DOHH2 (cell line): ENCODE measurements around the gene BNIP2.

Experiments
- H3F3A ChIP-seq: fragments of 200-600 bp; sonication (generic), shearing (Covaris generic); 2 replicates; pipeline ENCODE4 v1.6.0; 2016; ENCODE audit warnings: antibody characterized with exemption, mild to moderate bottlenecking; ENCODE audit not compliant: control insufficient read depth, insufficient read depth
- H3K27ac ChIP-seq: fragments of 200-600 bp; sonication (generic); 2 replicates; pipeline ENCODE4 v1.5.1; 2014; ENCODE audit warnings: low read depth, mild to moderate bottlenecking, low read length, moderate library complexity
- H3K27me3 ChIP-seq: fragments of 200-600 bp; sonication (generic); 2 replicates; pipeline ENCODE4 v1.6.1; 2014; ENCODE audit warnings: mild to moderate bottlenecking, low read length, mixed read lengths; ENCODE audit not compliant: control insufficient read depth
- H3K36me3 ChIP-seq: fragments of 200-600 bp; sonication (generic); 2 replicates; pipeline ENCODE4 v1.6.1; 2014; ENCODE audit warnings: mild to moderate bottlenecking, low read length, moderate library complexity, mixed read lengths; ENCODE audit not compliant: control insufficient read depth
- H3K4me1 ChIP-seq: fragments of 200-600 bp; sonication (generic); 2 replicates; pipeline ENCODE4 v1.6.1; 2014; ENCODE audit warnings: mild to moderate bottlenecking, low read length, mixed read lengths; ENCODE audit not compliant: control insufficient read depth
- H3K4me2 ChIP-seq: fragments of 200-600 bp; sonication (generic); 2 replicates; pipeline ENCODE4 v1.6.0; 2014; ENCODE audit warnings: mild to moderate bottlenecking, low read length, moderate library complexity
- H3K4me3 ChIP-seq: fragments of 200-600 bp; sonication (generic); 2 replicates; pipeline ENCODE4 v1.5.1; 2014; ENCODE audit warnings: mild to moderate bottlenecking, low read length, mixed read lengths
- H3K79me2 ChIP-seq: fragments of 200-600 bp; sonication (generic); 2 replicates; pipeline ENCODE4 v1.6.1; 2014; ENCODE audit warnings: mild to moderate bottlenecking, low read length, mixed read lengths; ENCODE audit not compliant: control insufficient read depth
- H3K9me2 ChIP-seq: fragments of 200-600 bp; sonication (generic); replicated peaks from 2 replicates; pipeline ENCODE4 v1.6.1; 2014; ENCODE audit warnings: mild to moderate bottlenecking, low read length, mixed read lengths; ENCODE audit not compliant: control insufficient read depth
- H3K9me3 ChIP-seq: fragments of 200-600 bp; sonication (generic); 2 replicates; pipeline ENCODE4 v1.6.1; 2014; ENCODE audit warnings: antibody characterized with exemption, low read length, mixed read lengths; ENCODE audit not compliant: control insufficient read depth, insufficient read depth
- H4K20me1 ChIP-seq: fragments of 200-600 bp; sonication (generic); 2 replicates; pipeline ENCODE4 v1.6.0; 2014; ENCODE audit warnings: low read depth, mild to moderate bottlenecking, antibody characterized with exemption, low read length, moderate library complexity; ENCODE audit not compliant: control insufficient read depth, insufficient read depth
- EZH2phosphoT487 ChIP-seq: fragments of 200-600 bp; sonication (generic); IDR thresholded peaks from 2 replicates; pipeline ENCODE4 v1.6.1; 2017; ENCODE audit warnings: borderline replicate concordance, mild to moderate bottlenecking, antibody characterized with exemption, low read length, moderate library complexity, mixed read lengths
- TF ChIP-seq, protein P1 (sequence below): fragments of 200-600 bp; sonication (generic); IDR thresholded peaks from one replicate; pipeline ENCODE4 v1.5.1; 2014; ENCODE audit warnings: antibody characterized with exemption, mild to moderate bottlenecking, low read depth, low read length; ENCODE audit not compliant: poor library complexity, severe bottlenecking

BNIP2 gene

DNA sequence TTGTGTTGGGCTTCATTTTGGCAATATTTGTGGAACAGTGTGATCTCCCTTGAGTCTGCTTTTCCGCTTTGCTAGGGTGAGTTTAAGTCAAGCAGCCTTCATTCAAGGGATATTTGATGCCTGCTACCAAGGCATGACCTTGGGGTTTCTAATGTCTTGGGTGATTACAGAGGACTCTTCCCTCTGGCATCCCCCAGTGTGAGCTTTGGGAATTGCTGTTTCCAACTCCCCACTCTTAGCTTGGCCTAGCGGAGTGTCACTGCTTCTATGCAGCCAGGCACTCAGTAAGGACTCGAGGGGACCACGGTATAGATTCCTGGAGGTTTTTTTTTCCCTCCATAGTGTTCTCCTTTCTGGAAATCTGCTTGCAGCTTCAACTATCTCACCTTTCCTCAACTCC lies 56.4 kb downstream of the BNIP2 start:
- no peaks in the 10 kb centered on the region for H3K4me1 ChIP-seq
- H3K4me2 ChIP-seq: no peak overlapping the region
- H3K36me3 ChIP-seq: peaks cover under 1% of the 10 kb centered on the region; the same call in 1 of the 2 replicates
- H3K27me3 ChIP-seq: 0 out of 2 replicates have a peak, but pooled peaks cover 3% of the 10 kb centered on the region
- H3K9me3 ChIP-seq: no peaks in the 10 kb centered on the region
- no peak for TF ChIP-seq EZH2phosphoT487
- TF ChIP-seq, protein P1, sequence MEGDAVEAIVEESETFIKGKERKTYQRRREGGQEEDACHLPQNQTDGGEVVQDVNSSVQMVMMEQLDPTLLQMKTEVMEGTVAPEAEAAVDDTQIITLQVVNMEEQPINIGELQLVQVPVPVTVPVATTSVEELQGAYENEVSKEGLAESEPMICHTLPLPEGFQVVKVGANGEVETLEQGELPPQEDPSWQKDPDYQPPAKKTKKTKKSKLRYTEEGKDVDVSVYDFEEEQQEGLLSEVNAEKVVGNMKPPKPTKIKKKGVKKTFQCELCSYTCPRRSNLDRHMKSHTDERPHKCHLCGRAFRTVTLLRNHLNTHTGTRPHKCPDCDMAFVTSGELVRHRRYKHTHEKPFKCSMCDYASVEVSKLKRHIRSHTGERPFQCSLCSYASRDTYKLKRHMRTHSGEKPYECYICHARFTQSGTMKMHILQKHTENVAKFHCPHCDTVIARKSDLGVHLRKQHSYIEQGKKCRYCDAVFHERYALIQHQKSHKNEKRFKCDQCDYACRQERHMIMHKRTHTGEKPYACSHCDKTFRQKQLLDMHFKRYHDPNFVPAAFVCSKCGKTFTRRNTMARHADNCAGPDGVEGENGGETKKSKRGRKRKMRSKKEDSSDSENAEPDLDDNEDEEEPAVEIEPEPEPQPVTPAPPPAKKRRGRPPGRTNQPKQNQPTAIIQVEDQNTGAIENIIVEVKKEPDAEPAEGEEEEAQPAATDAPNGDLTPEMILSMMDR: no peak
- no peaks in the 10 kb centered on the region for H3F3A ChIP-seq
- no peaks in the 10 kb centered on the region for H3K9me2 ChIP-seq
- H3K27ac ChIP-seq: no peak overlapping the region
- no peaks in the 10 kb centered on the region for H4K20me1 ChIP-seq
- H3K79me2 ChIP-seq: no peaks in the 10 kb centered on the region
- no peak overlapping the region for H3K4me3 ChIP-seq

DNA sequence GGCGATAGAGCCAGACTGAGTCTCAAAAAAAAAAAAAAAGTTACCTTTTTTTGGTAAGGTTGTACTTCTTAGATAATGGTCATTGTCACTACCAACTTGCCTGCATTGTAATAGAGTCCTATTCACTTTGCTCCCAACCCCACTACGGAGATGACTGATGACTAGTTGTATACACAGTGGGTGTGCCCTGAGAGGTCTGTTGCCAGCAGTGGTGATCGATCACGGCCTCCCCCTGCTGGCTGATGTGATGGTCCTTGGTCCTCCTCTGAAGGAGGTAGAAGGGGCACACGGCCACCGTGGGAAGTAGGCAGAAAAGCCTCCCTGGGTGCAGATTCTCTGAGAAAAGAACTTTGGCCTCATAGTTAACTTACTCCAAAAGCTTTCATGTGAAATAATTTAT lies 66.8 kb downstream of the BNIP2 start:
- Histone ChIP-seq H3K79me2 (no peaks in the 10 kb centered on the region), H3K36me3 (no peaks in the 10 kb centered on the region), H3K9me3 (no peaks in the 10 kb centered on the region), H3F3A (no peaks in the 10 kb centered on the region), H3K27ac (no peak overlapping the region), H3K4me3 (no peak overlapping the region), H3K4me1 (no peaks in the 10 kb centered on the region), H3K27me3 (peaks cover 8% of the 10 kb centered on the region), H3K9me2 (no peaks in the 10 kb centered on the region), H3K4me2 (no peak overlapping the region), H4K20me1 (no peaks in the 10 kb centered on the region)
- TF ChIP-seq EZH2phosphoT487: no peak
- TF ChIP-seq, protein P1: peak; percentile 44

DNA sequence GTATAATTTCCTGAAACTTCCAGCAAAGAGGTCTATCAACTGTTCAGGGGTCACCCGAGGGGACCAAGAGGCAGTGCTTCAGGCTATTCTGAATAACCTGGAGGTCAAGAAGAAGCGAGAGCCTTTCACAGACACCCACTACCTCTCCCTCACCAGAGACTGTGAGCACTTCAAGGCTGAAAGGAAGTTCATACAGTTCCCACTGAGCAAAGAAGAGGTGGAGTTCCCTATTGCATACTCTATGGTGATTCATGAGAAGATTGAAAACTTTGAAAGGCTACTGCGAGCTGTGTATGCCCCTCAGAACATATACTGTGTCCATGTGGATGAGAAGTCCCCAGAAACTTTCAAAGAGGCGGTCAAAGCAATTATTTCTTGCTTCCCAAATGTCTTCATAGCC lies 70.7 kb downstream of the BNIP2 start:
- H3K79me2 ChIP-seq: no peaks in the 10 kb centered on the region
- H3K4me2 ChIP-seq: no peak overlapping the region
- no peaks in the 10 kb centered on the region for H3K27me3 ChIP-seq
- H3K9me2 ChIP-seq: no peaks in the 10 kb centered on the region
- H4K20me1 ChIP-seq: no peaks in the 10 kb centered on the region
- TF ChIP-seq EZH2phosphoT487: no peak
- TF ChIP-seq, protein P1: no peak
- no peak overlapping the region for H3K4me3 ChIP-seq
- no peaks in the 10 kb centered on the region for H3F3A ChIP-seq
- H3K36me3 ChIP-seq: no peaks in the 10 kb centered on the region
- no peak overlapping the region for H3K27ac ChIP-seq
- H3K9me3 ChIP-seq: peaks cover 10% of the 10 kb centered on the region; the same call in 1 of the 2 replicates
- H3K4me1 ChIP-seq: peaks cover 24% of the 10 kb centered on the region
